GM18526 (cell line): ENCODE measurements around the gene RASAL1.

ENCODE experiments used
- POLR2A ChIP-seq: IDR thresholded peaks from 3 replicates; pipeline ENCODE4 v1.6.1; 2011; ENCODE audit not compliant: insufficient read length; ENCODE audit errors: extremely low read depth

RASAL1 gene, protein sequence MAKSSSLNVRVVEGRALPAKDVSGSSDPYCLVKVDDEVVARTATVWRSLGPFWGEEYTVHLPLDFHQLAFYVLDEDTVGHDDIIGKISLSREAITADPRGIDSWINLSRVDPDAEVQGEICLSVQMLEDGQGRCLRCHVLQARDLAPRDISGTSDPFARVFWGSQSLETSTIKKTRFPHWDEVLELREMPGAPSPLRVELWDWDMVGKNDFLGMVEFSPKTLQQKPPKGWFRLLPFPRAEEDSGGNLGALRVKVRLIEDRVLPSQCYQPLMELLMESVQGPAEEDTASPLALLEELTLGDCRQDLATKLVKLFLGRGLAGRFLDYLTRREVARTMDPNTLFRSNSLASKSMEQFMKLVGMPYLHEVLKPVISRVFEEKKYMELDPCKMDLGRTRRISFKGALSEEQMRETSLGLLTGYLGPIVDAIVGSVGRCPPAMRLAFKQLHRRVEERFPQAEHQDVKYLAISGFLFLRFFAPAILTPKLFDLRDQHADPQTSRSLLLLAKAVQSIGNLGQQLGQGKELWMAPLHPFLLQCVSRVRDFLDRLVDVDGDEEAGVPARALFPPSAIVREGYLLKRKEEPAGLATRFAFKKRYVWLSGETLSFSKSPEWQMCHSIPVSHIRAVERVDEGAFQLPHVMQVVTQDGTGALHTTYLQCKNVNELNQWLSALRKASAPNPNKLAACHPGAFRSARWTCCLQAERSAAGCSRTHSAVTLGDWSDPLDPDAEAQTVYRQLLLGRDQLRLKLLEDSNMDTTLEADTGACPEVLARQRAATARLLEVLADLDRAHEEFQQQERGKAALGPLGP

DNA sequence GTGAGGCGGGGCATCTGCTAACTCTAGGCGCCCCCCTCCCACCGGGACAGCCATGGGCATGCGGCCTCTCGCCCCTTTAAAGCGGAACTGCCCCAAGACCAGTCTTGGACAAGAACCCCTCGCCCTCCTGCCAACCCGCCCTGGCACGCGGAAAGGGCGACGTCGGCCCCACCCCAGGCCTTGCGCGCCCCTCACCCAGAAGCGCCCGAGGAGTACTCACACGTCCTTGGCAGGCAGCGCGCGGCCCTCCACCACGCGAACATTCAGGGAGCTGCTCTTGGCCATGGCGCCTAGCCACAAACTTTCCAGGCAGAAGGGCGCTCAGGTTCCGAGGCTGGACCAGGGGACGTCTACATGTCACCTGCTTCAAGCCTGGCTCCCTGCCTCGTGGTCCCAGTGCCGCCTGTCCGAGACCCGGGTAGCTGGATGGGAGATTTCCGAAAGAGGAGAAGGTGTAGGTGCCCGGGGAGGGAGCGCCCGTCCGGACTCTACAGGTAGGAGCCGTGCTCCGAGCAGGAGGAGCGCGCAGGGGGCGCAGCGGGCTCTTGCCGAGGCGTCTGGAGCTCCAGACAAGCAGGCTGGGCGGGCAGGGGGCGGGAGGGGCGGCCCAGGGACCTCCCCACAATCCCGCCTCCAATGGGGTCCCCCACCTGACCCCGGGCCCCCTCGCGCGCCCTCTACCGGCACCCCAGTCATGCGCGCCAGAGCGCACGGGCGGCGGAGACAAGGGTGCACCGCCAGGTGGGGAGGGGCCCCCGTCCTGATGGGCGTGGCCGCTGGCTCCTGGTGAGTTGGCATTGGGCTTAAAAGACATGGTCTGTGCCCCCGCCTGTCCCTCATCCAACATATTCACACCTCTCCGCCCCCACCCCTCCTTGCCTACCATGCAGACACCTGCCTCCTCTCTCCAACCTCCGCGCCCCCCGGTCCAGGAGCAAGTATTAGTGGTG is at the start of gene RASAL1:
RASAL1 (minus strand) TSS at position 584 of the 950 bp plus-strand sequence; CDS start at position 285, 299 bp downstream.
- no peak for TF ChIP-seq POLR2A

DNA sequence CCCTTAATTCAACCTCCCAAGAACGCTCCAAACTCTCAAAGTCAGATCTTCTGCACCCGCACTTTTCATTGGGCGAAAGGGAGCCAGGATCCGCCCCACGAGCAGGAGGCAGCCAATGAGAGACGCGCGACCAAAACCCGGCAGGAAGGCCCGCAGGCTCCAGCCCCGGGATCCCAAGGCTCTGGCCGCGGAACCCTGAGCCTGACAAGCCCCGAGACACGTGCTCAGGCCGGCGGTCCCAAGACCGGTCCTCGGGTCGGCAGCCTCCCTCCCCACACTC is 49.3 kb upstream of the RASAL1 start:
- peak; percentile 52 for TF ChIP-seq POLR2A

- TF ChIP-seq POLR2A: no peak
Observed at GRCh38 chr12:113184098-113184899, 48.7 kb upstream of the RASAL1 start.

DNA sequence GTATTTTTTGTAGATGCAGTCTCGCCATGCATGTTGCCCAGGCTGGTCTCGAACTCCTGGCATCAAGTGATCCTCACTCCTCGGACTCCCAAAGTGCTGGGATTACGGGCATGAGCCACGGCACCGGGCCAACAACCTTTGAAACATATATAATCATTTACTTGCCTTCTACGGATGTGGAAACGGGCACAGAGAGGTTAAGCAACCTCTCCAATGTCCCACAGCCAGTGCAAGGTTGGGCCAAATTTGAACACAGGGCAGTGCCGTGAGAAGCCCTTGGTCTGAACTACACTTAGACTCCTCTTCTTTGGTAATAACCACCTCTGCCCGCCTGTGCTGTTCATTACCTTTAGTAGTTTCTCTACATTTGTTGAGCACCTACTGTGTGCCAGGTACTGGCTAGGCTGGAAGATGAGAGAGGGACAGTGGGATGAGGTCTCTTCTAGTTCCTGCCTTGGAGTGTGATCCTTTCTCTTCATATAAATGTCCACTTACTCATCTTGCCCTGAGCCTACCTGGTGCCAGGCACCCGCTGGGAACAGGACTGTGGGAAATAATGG is 47.5 kb upstream of the RASAL1 start:
- no peak for TF ChIP-seq POLR2A

GRCh38 chr12:113181975-113182374 is 46.4 kb upstream of the RASAL1 start:
- no peak for TF ChIP-seq POLR2A

GRCh38 chr12:113180333-113180732 is 44.8 kb upstream of the RASAL1 start:
- TF ChIP-seq POLR2A: no peak

DNA sequence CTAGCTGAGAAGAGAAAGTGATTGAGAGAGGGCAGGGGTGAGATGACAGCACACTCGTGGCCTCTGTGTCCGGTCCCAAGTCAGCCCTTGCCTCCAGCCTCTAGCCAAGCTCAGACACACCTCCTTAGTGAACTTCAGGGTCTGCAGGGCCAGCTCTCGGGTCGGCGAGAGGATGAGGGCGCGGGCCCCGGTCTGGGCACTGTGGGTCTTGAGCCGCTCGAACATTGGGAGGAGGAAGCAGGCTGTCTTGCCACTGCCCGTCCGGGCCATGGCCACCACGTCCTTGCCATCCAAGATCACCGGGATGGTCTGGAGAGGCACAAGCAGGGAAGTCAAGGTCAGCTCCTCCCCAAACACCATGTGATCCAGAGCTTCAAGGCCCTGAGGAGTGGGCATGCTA is 43.5 kb upstream of the RASAL1 start:
- no peak for TF ChIP-seq POLR2A

DNA sequence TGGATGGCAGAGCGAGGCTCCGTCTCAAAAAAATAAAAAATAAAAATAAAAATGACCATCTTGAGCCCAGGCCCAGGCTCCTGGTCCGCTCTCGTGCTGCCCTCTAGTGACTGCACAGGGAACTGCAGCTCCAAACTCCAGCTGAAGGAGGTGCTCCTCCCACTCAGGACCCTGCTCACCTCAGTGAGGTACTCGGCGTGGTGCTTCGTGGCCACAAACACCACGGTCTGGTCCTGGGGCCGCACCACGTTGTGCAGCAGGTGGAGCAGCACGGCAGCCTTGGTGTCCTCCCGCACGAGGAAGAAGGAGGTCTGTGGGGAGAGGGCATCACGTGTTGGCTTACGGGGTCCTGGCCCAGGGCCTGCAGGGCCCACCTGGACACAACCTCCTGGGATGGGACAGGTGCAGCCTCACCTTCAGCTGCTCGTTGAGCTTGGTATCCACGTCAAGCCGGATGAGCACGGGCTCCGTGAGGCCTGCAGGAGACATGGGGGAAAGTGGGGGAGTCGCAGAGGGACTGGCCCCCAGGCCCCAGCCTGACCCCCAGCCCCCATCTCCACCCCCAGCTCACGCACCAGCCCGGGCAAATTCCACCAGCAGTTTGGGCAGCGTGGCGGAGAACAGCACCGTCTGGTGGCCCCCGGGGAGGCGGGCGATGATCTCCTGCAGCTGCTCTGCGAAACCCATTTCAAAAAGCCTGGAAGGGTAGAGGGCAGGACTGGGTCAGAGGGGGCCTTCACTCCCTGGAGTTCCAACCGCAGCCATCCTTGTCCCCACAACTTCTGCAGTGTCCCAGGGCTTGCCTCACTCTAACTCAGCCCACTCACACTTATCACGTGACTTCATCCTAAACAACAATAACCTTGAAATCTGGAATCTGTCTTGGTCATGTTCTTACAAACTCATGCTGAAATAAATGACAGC is 39.2 kb upstream of the RASAL1 start:
- no peak for TF ChIP-seq POLR2A

- no peak for TF ChIP-seq POLR2A
Observed at GRCh38 chr12:113173081-113173698, 37.6 kb upstream of the RASAL1 start.

- TF ChIP-seq POLR2A: no peak
Observed at GRCh38 chr12:113172185-113172584, 36.6 kb upstream of the RASAL1 start.

DNA sequence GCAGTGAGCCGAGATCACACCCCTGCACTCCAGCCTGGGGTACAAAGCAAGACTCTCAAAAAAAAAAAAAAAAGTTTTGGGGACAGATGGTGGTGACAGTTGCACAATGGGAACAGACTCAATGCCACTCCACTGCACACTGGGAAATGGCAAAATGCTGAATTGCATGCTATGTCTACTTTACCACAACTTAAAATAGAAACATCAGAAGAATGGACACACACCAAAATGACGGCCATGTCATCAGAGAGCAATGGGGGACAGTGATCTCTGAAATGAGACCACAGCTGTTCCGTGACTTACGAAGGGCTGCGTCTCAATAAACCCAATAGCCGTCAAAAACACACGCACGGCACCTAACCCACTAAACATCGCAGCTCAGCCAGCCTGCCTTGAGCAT is 36.0 kb upstream of the RASAL1 start:
- no peak for TF ChIP-seq POLR2A

DNA sequence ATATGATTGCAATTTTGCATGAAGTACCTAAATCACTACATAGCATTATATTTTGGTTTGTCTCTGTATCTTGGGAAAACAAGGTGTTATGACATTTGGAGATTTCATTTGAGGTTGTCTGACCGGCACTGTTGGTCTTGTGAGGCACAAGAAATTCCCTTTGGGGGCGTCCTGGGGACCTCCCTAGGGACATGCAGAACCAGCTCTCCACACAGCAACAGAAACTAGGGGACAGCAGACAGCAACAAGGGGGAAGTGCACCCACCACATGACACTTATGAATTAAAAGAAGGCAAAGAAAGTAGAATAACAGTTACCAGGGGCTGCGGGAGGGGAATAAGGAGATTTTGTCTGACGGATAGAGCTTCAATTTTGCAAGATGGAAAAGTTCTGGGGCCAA is 35.4 kb upstream of the RASAL1 start:
- TF ChIP-seq POLR2A: no peak

- no peak for TF ChIP-seq POLR2A
Observed at GRCh38 chr12:113170457-113170856, 34.9 kb upstream of the RASAL1 start.
